ENCODE data around the gene PRKRA. TPM values are rescaled to one million over a fixed set of nuclear protein-coding genes. Genes with fewer than 3 reads are reported as not detected.
"Not testable (repeated sequence)": the region's sequence is repeated elsewhere in the genome, so short reads cannot be mapped to it uniquely, and the experiment has no call there.

PRKRA gene
- total RNA-seq, 1 donor from 2014 or later, result 61.3 TPM

DNA sequence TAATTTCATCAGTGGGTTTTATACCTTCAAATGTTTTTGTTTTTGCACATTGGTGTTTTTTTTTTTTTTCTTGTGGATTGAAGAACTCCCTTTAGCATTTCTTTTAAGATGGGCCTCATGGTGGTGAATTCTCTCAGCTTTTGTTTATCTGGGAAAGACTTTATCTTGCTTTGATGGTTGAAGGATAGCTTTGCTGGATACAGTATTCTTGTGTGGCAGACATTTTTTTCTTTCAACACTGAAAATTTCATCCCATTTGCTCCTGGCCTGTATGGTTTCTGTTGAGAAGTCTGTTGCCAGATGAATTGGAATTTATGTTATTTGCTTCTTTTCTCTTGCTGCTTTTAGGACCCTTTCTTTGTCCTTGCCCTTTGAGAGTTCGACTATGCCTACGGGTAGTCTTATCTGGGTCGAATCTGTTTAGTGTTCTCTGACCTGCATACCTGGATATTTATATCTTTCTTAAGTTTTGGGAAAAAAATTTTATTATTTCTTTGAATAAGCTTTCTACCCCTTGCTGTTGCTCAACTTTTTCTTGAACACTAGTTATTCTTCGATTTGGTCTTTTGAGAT lies 25.6 kb downstream of the PRKRA start:
- no peak overlapping the region for H3K4me3 Mint-ChIP-seq
- H3K27me3 Mint-ChIP-seq, result no peaks in the 10 kb centered on the region
- CTCF ChIA-PET, result no interaction called here
- H3K27ac Mint-ChIP-seq, result no peak overlapping the region
- POLR2A ChIA-PET, result no interaction called here
- ATAC-seq (ENCODE audit: low read depth) (no peak), DNase-seq (no peak)
- peaks cover 1% of the 10 kb centered on the region for H3K4me1 Mint-ChIP-seq
- TF ChIP-seq, protein P1, sequence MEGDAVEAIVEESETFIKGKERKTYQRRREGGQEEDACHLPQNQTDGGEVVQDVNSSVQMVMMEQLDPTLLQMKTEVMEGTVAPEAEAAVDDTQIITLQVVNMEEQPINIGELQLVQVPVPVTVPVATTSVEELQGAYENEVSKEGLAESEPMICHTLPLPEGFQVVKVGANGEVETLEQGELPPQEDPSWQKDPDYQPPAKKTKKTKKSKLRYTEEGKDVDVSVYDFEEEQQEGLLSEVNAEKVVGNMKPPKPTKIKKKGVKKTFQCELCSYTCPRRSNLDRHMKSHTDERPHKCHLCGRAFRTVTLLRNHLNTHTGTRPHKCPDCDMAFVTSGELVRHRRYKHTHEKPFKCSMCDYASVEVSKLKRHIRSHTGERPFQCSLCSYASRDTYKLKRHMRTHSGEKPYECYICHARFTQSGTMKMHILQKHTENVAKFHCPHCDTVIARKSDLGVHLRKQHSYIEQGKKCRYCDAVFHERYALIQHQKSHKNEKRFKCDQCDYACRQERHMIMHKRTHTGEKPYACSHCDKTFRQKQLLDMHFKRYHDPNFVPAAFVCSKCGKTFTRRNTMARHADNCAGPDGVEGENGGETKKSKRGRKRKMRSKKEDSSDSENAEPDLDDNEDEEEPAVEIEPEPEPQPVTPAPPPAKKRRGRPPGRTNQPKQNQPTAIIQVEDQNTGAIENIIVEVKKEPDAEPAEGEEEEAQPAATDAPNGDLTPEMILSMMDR (IDR thresholded peaks at IDR 0.05), result no peak
- intact Hi-C loops (cut with micrococcal nuclease), result no loop called here
- H3K36me3 Mint-ChIP-seq (ENCODE audit: low read depth), result peaks cover 34% of the 10 kb centered on the region
- H3K9me3 Mint-ChIP-seq, result peaks cover 22% of the 10 kb centered on the region

DNA sequence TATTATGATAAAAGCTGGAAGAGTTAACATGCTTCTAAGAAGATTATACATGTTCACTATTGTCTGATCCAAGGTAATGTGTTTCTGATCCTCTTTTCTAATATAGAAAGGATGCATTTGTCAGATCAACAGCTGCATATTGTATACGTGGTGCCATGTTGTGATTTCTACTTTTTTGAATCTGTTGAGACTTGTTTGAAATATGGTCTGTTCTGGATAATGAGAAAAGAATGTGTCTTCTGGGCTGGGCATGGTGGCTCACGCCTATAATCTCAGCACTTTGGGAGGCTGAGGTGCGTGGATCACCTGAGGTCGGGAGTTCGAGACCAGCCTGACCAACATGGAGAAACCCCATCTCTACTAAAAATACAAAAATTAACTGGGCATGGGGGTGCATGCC lies 27.2 kb downstream of the PRKRA start:
- Mint-ChIP-seq H3K9me3 (peaks cover 22% of the 10 kb centered on the region), H3K36me3 (ENCODE audit: low read depth) (peaks cover 20% of the 10 kb centered on the region)
- CTCF ChIA-PET; H3K4me1 Mint-ChIP-seq; DNase-seq; intact Hi-C loops (cut with micrococcal nuclease); H3K4me3 Mint-ChIP-seq; POLR2A ChIA-PET; H3K27ac Mint-ChIP-seq; H3K27me3 Mint-ChIP-seq; ATAC-seq (ENCODE audit: low read depth): not testable (repeated sequence)

DNA sequence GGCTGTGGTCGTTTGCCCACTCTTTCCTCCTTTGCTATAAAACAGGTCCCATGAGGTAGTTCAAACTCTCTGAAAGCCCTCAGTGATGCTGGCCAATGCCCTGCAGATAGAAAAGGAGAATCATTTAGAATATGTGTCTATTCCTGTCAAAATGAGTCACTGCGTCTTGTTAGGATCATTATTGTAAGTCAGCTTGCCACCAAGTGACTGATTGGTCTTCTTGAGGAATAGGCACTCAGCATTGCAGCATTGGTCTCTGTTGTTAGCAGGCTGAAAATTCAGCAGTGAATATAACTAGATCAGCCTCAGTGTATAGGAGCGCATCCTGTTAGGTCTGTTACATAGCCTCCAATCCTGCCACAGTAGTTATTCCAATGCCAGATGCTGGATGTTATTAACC lies 28.9 kb downstream of the PRKRA start:
- no peaks in the 10 kb centered on the region for H3K27me3 Mint-ChIP-seq
- POLR2A ChIA-PET, result no interaction called here
- H3K4me3 Mint-ChIP-seq, result no peak overlapping the region
- peaks cover 14% of the 10 kb centered on the region for H3K36me3 Mint-ChIP-seq (ENCODE audit: low read depth)
- no peak for DNase-seq
- CTCF ChIA-PET, result no interaction called here
- H3K4me1 Mint-ChIP-seq, result peaks cover 2% of the 10 kb centered on the region
- peaks cover 21% of the 10 kb centered on the region for H3K9me3 Mint-ChIP-seq
- no peak overlapping the region for H3K27ac Mint-ChIP-seq
- intact Hi-C loops (cut with micrococcal nuclease), result no loop called here
- TF ChIP-seq, protein P1 (IDR thresholded peaks at IDR 0.05), result no peak
- no peak for ATAC-seq (ENCODE audit: low read depth)

DNA sequence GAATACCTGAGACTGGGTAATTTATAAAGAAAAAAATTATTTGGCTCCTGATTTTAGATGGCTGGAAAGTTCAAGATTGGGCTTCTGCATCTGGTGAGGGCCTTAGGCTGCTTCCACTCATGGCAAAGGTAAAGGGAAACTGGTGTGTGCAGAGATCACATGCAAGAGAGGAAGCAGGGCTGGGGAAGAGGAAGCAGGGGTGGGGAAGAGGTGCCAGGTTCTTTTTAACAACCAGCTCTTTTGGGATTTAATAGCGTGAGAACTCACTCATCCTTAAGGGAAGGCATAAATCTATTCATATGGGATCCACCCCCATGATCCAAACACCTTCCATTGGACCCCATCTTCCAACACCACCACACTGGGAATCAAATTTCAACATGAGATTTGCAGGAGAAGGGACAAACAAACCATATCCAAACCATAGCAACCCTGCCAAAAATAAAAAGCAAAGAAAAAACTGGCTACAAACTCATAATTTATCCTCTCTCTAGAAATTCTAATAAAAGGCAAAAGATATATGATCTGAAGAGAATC lies 30.4 kb downstream of the PRKRA start:
- ChIA-PET CTCF (interaction anchor here (1.3 kb wide), 1 partner anchor 31 kb away, joined by 3 read pairs; the partner anchor contains the start of genes PJVK and PRKRA), POLR2A (no interaction called here)
- DNase-seq, result no peak
- intact Hi-C loops (cut with micrococcal nuclease), result no loop called here
- ATAC-seq (ENCODE audit: low read depth), result no peak
- H3K27ac Mint-ChIP-seq, result no peak overlapping the region
- H3K4me1 Mint-ChIP-seq, result peaks cover 2% of the 10 kb centered on the region
- peaks cover 2% of the 10 kb centered on the region for H3K36me3 Mint-ChIP-seq (ENCODE audit: low read depth)
- H3K9me3 Mint-ChIP-seq, result peaks cover 11% of the 10 kb centered on the region
- TF ChIP-seq, protein P1 (IDR thresholded peaks at IDR 0.05), result no peak
- no peak overlapping the region for H3K4me3 Mint-ChIP-seq
- H3K27me3 Mint-ChIP-seq, result no peaks in the 10 kb centered on the region

DNA sequence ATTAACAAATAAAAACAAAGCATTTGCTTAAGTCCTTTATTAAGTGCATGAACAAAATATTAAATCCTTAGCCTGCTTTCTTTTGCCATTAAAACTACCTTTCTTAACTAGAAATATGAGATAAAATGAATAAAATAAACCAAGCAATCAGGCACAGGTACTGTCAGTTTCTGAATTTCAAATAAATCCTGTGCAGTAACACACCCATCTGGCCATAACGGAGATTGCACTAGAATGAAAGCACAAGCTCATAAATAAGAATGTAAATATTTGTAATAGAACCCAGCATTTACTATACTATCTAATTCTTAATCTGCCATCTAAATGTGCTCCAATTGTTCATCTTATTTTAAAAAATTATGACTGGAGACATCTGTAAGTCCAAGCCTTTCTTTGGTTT lies 31.9 kb downstream of the PRKRA start:
- H3K27ac Mint-ChIP-seq, result no peak overlapping the region
- TF ChIP-seq, protein P1 (IDR thresholded peaks at IDR 0.05), result no peak
- H3K4me3 Mint-ChIP-seq, result no peak overlapping the region
- no peaks in the 10 kb centered on the region for H3K27me3 Mint-ChIP-seq
- no peaks in the 10 kb centered on the region for H3K36me3 Mint-ChIP-seq (ENCODE audit: low read depth)
- no peak for ATAC-seq (ENCODE audit: low read depth)
- DNase-seq, result no peak
- CTCF ChIA-PET, result interaction anchor here (0.9 to 1.3 kb wide), 3 partner anchors 15 to 32 kb away, joined by 3 read pairs; partner anchors contain the start of genes PJVK and PRKRA
- intact Hi-C loops (cut with micrococcal nuclease), result no loop called here
- POLR2A ChIA-PET, result interaction anchor here (0.6 kb wide), 1 partner anchor 323 kb away, joined by 4 read pairs; no protein-coding TSS in a partner anchor
- peaks cover 11% of the 10 kb centered on the region for H3K4me1 Mint-ChIP-seq
- H3K9me3 Mint-ChIP-seq, result no peaks in the 10 kb centered on the region

Data from activated B cell treated with CpG ODN at 0.5 μM for 24 hours (primary cell).